Measurements from ENCODE around the gene HMGXB3.

Gene HMGXB3

GRCh38 chr5:150053713-150054392, 53.3 kb downstream of the HMGXB3 start:
- DNase-seq (ENCODE audit: low read depth) = no peak

GRCh38 chr5:150054569-150054968, 54.0 kb downstream of the HMGXB3 start:
- DNase-seq (ENCODE audit: low read depth) = no peak

- DNase-seq (ENCODE audit: low read depth) = no peak
Observed at GRCh38 chr5:150055326-150056074, 55.0 kb downstream of the HMGXB3 start.

GRCh38 chr5:150056075-150056443, 55.5 kb downstream of the HMGXB3 start:
- DNase-seq (ENCODE audit: low read depth) = no peak

- no peak for DNase-seq (ENCODE audit: low read depth)
Observed at GRCh38 chr5:150057052-150057451, 56.5 kb downstream of the HMGXB3 start.

GRCh38 chr5:150057511-150057910, 57.0 kb downstream of the HMGXB3 start:
- no peak for DNase-seq (ENCODE audit: low read depth)

- DNase-seq (ENCODE audit: low read depth) = no peak
Observed at GRCh38 chr5:150057996-150058395, 57.5 kb downstream of the HMGXB3 start.

- DNase-seq (ENCODE audit: low read depth) = peak; percentile 90
Observed at GRCh38 chr5:150058480-150059126, 58.1 kb downstream of the HMGXB3 start.

- DNase-seq (ENCODE audit: low read depth) = no peak
Observed at GRCh38 chr5:150059623-150060022, 59.1 kb downstream of the HMGXB3 start.

- no peak for DNase-seq (ENCODE audit: low read depth)
Observed at GRCh38 chr5:150060471-150060870, 59.9 kb downstream of the HMGXB3 start.

GRCh38 chr5:150061538-150061995, 61.0 kb downstream of the HMGXB3 start:
- DNase-seq (ENCODE audit: low read depth) = no peak

GRCh38 chr5:150062216-150062922, 61.8 kb downstream of the HMGXB3 start:
- DNase-seq (ENCODE audit: low read depth) = no peak

- DNase-seq (ENCODE audit: low read depth) = no peak
Observed at GRCh38 chr5:150063638-150064037, 63.1 kb downstream of the HMGXB3 start.

GRCh38 chr5:150064681-150065220, 64.2 kb downstream of the HMGXB3 start:
- DNase-seq (ENCODE audit: low read depth) = no peak

GRCh38 chr5:150065346-150065745, 64.8 kb downstream of the HMGXB3 start:
- DNase-seq (ENCODE audit: low read depth) = no peak

GRCh38 chr5:150065886-150066285, 65.3 kb downstream of the HMGXB3 start:
- DNase-seq (ENCODE audit: low read depth) = no peak

- DNase-seq (ENCODE audit: low read depth) = no peak
Observed at GRCh38 chr5:150066436-150066835, 65.9 kb downstream of the HMGXB3 start.

GRCh38 chr5:150066901-150067396, 66.4 kb downstream of the HMGXB3 start:
- peak; percentile 35 for DNase-seq (ENCODE audit: low read depth)

- DNase-seq (ENCODE audit: low read depth) = no peak
Observed at GRCh38 chr5:150067405-150067960, 66.9 kb downstream of the HMGXB3 start.

GRCh38 chr5:150068071-150068470, 67.5 kb downstream of the HMGXB3 start:
- DNase-seq (ENCODE audit: low read depth) = no peak

- DNase-seq (ENCODE audit: low read depth) = no peak
Observed at GRCh38 chr5:150068472-150068871, 67.9 kb downstream of the HMGXB3 start.
